ENCODE results near the gene TUBGCP2.

TUBGCP2 gene

GRCh38 chr10:133279326-133280226 lies 29.1 kb downstream of the TUBGCP2 start:
- DNase-seq (ENCODE audit: low spot score), result no peak

- DNase-seq (ENCODE audit: low spot score), result no peak
Measured at GRCh38 chr10:133278577-133279265, 30.0 kb downstream of the TUBGCP2 start.

- DNase-seq (ENCODE audit: low spot score), result no peak
Measured at GRCh38 chr10:133277993-133278576, 30.6 kb downstream of the TUBGCP2 start.

GRCh38 chr10:133277277-133277992 lies 31.2 kb downstream of the TUBGCP2 start:
- DNase-seq (ENCODE audit: low spot score), result no peak

- no peak for DNase-seq (ENCODE audit: low spot score)
Measured at GRCh38 chr10:133276435-133277201, 32.1 kb downstream of the TUBGCP2 start, which contains the start of gene ADAM8. Gene ADAM8, minus strand, starts transcription at chr10:133276868. Its CDS starts 51 bp downstream, at chr10:133276817.

GRCh38 chr10:133276100-133276434 lies 32.6 kb downstream of the TUBGCP2 start:
- no peak for DNase-seq (ENCODE audit: low spot score)

- DNase-seq (ENCODE audit: low spot score), result no peak
Measured at GRCh38 chr10:133275684-133276092, 33.0 kb downstream of the TUBGCP2 start.

- DNase-seq (ENCODE audit: low spot score), result no peak
Measured at GRCh38 chr10:133274751-133275683, 33.7 kb downstream of the TUBGCP2 start.

- DNase-seq (ENCODE audit: low spot score), result no peak
Measured at GRCh38 chr10:133273534-133274143, 35.0 kb downstream of the TUBGCP2 start.

- no peak for DNase-seq (ENCODE audit: low spot score)
Measured at GRCh38 chr10:133272964-133273420, 35.7 kb downstream of the TUBGCP2 start.

- DNase-seq (ENCODE audit: low spot score), result no peak
Measured at GRCh38 chr10:133272301-133272963, 36.2 kb downstream of the TUBGCP2 start.

GRCh38 chr10:133271521-133272300 lies 37.0 kb downstream of the TUBGCP2 start:
- DNase-seq (ENCODE audit: low spot score), result no peak

GRCh38 chr10:133270773-133271297 lies 37.8 kb downstream of the TUBGCP2 start:
- DNase-seq (ENCODE audit: low spot score), result no peak

GRCh38 chr10:133270204-133270603 lies 38.5 kb downstream of the TUBGCP2 start:
- no peak for DNase-seq (ENCODE audit: low spot score)

GRCh38 chr10:133269367-133269766 lies 39.3 kb downstream of the TUBGCP2 start:
- DNase-seq (ENCODE audit: low spot score), result no peak

- DNase-seq (ENCODE audit: low spot score), result no peak
Measured at GRCh38 chr10:133268532-133268931, 40.1 kb downstream of the TUBGCP2 start.

- DNase-seq (ENCODE audit: low spot score), result no peak
Measured at GRCh38 chr10:133267829-133268228, 40.8 kb downstream of the TUBGCP2 start.

GRCh38 chr10:133267293-133267692 lies 41.4 kb downstream of the TUBGCP2 start:
- DNase-seq (ENCODE audit: low spot score), result no peak

All from kidney capillary endothelial cell (primary cell).